Osteoblast (primary cell): Measurements from ENCODE around the gene SPRN. TPM values are rescaled to one million over a fixed set of nuclear protein-coding genes. Genes with fewer than 3 reads are reported as not detected.
A peak's percentile ranks its signal among the peaks of the same experiment; 100 is the strongest.
"Not testable (repeated sequence)": the region's sequence is repeated elsewhere in the genome, so short reads cannot be mapped to it uniquely, and the experiment has no call there.

Experiments used
- DNase-seq: peaks from one replicate; pipeline ENCODE4 v3.0.0; 2011; ENCODE audit warnings: low spot score, mixed read lengths; ENCODE audit not compliant: insufficient read length; ENCODE audit errors: missing footprints
- H2AFZ ChIP-seq: 2 replicates; pipeline ENCODE4 v1.6.0; 2011; ENCODE audit warnings: mild to moderate bottlenecking, low read length
- H3K27ac ChIP-seq: 2 replicates; pipeline ENCODE4 v1.5.1; 2011; ENCODE audit warnings: mild to moderate bottlenecking, low read depth, low read length, moderate library complexity
- H3K27me3 ChIP-seq: 2 replicates; pipeline ENCODE4 v1.6.0; 2012; ENCODE audit warnings: mild to moderate bottlenecking, control low read depth, inconsistent platforms, low read length, moderate library complexity; ENCODE audit not compliant: insufficient read depth
- H3K36me3 ChIP-seq: 2 replicates; pipeline ENCODE4 v1.5.1; 2011; ENCODE audit warnings: mild to moderate bottlenecking, low read length, control low read depth, moderate library complexity; ENCODE audit not compliant: insufficient read depth
- H3K4me1 ChIP-seq: 2 replicates; pipeline ENCODE4 v1.5.1; 2011; ENCODE audit warnings: mild to moderate bottlenecking, low read length, control low read depth, moderate library complexity; ENCODE audit not compliant: insufficient read depth
- H3K4me2 ChIP-seq: 2 replicates; pipeline ENCODE4 v1.6.0; 2011; ENCODE audit warnings: mild to moderate bottlenecking, low read length; ENCODE audit not compliant: insufficient read depth
- H3K4me3 ChIP-seq: fragments of 200-600 bp; sonication (generic); 3 replicates; pipeline ENCODE4 v1.5.1; 2012; ENCODE audit warnings: mild to moderate bottlenecking, low read length, inconsistent platforms; ENCODE audit not compliant: insufficient read depth
- H3K79me2 ChIP-seq: 2 replicates; pipeline ENCODE4 v1.6.0; 2012; ENCODE audit warnings: mild to moderate bottlenecking, low read length, control low read depth, inconsistent platforms; ENCODE audit not compliant: insufficient read depth
- H3K9me3 ChIP-seq: 2 replicates; pipeline ENCODE4 v1.5.1; 2011; ENCODE audit warnings: low read depth, low read length, control low read depth
- H4K20me1 ChIP-seq: 2 replicates; pipeline ENCODE4 v1.6.0; 2012; ENCODE audit warnings: mild to moderate bottlenecking, low read length, control low read depth; ENCODE audit not compliant: insufficient read depth
- total RNA-seq: library from RNA; depleted of rRNA; stranded (reverse); fragments of >200 nt; gene quantifications from 2 replicates; pipeline ENCODE4 v1.2.3, GENCODE V29; 2012
- TF ChIP-seq, protein P1 (sequence below): IDR thresholded peaks from 2 replicates; pipeline ENCODE4 v1.5.1; 2011; ENCODE audit warnings: mild to moderate bottlenecking, low read depth, low read length, moderate library complexity; ENCODE audit errors: extremely low read depth

Gene SPRN
- total RNA-seq, 1 donor: under 0.01 TPM

- DNase-seq, H3K4me2 ChIP-seq, H2AFZ ChIP-seq, H3K4me1 ChIP-seq, H3K36me3 ChIP-seq, H3K27ac ChIP-seq, H3K79me2 ChIP-seq, H3K4me3 ChIP-seq, H3K9me3 ChIP-seq: not testable (repeated sequence)
- Histone ChIP-seq H4K20me1 (peaks cover 23% of the 10 kb centered on the region), H3K27me3 (peaks cover 11% of the 10 kb centered on the region)
Observed at GRCh38 chr10:133424102-133424501, 323 bp downstream of the SPRN start.

GRCh38 chr10:133422807-133423771 lies 1.3 kb downstream of the SPRN start:
- Histone ChIP-seq H3K27ac (no peak overlapping the region), H3K4me1 (no peaks in the 10 kb centered on the region), H3K9me3 (no peaks in the 10 kb centered on the region), H4K20me1 (peaks cover 23% of the 10 kb centered on the region), H2AFZ (no peak overlapping the region), H3K79me2 (no peaks in the 10 kb centered on the region), H3K27me3 (peaks cover 11% of the 10 kb centered on the region), H3K4me2 (no peak overlapping the region), H3K4me3 (no peak overlapping the region), H3K36me3 (peaks cover 8% of the 10 kb centered on the region)
- peak; percentile 95 for DNase-seq
- TF ChIP-seq, protein P1, sequence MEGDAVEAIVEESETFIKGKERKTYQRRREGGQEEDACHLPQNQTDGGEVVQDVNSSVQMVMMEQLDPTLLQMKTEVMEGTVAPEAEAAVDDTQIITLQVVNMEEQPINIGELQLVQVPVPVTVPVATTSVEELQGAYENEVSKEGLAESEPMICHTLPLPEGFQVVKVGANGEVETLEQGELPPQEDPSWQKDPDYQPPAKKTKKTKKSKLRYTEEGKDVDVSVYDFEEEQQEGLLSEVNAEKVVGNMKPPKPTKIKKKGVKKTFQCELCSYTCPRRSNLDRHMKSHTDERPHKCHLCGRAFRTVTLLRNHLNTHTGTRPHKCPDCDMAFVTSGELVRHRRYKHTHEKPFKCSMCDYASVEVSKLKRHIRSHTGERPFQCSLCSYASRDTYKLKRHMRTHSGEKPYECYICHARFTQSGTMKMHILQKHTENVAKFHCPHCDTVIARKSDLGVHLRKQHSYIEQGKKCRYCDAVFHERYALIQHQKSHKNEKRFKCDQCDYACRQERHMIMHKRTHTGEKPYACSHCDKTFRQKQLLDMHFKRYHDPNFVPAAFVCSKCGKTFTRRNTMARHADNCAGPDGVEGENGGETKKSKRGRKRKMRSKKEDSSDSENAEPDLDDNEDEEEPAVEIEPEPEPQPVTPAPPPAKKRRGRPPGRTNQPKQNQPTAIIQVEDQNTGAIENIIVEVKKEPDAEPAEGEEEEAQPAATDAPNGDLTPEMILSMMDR: no peak

DNA sequence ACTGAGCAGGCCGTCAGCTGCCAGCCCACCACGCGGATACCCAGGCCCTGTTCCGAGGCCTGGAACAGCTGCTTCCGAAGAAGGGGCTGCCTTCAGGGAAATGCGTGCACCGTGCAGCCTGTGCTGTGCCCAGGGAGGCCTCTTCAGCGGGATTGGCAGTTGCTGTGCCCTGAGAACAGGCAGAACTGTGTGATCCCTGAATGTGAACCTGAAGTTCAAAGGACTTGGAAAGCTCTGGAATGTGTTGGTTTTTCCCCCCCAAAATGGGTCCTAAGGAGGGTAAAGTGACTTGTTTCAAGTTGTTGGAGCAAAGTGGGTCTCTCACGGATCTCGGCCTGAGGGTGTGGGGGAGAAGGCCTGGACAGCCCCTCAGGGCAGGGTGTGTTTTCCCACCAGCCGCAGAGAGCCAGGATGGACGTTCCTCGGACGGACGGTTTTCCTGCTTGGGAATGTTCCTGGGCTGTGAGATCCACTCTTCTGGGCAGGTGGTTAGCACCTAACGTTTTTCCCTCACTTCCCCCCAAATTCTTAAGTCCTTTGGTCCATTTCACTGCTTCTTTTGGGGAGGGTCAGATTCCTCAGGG lies 2.1 kb downstream of the SPRN start:
- Histone ChIP-seq H3K79me2 (no peaks in the 10 kb centered on the region), H4K20me1 (peaks cover 23% of the 10 kb centered on the region), H3K9me3 (no peaks in the 10 kb centered on the region), H3K27ac (no peak overlapping the region), H3K27me3 (peaks cover 11% of the 10 kb centered on the region), H3K4me1 (no peaks in the 10 kb centered on the region), H2AFZ (no peak overlapping the region), H3K4me2 (no peak overlapping the region), H3K4me3 (no peak overlapping the region), H3K36me3 (peaks cover 8% of the 10 kb centered on the region)
- TF ChIP-seq, protein P1: no peak
- DNase-seq: peak; percentile 88

GRCh38 chr10:133421336-133422222 lies 2.8 kb downstream of the SPRN start:
- Histone ChIP-seq H3K4me2 (no peak overlapping the region), H3K9me3 (no peaks in the 10 kb centered on the region), H3K79me2 (no peaks in the 10 kb centered on the region), H4K20me1 (peaks cover 23% of the 10 kb centered on the region), H3K4me3 (no peak overlapping the region), H3K4me1 (no peaks in the 10 kb centered on the region), H3K27ac (no peak overlapping the region), H2AFZ (no peak overlapping the region), H3K27me3 (peaks cover 11% of the 10 kb centered on the region), H3K36me3 (peaks cover 8% of the 10 kb centered on the region)
- peak; percentile 88 for DNase-seq
- TF ChIP-seq, protein P1: no peak
